SK-N-SH (cell line): ENCODE data around the gene MC2R. TPM values are rescaled to one million over a fixed set of nuclear protein-coding genes. Genes with fewer than 3 reads are reported as not detected.

ENCODE experiments used
- CTCF ChIA-PET: fragments of 300-600, 350-600 bp; formaldehyde crosslinking; extraction: SDS; loops from one replicate; lab custom pipeline; 2021; lab: Yijun Ruan, JAX
- POLR2A ChIA-PET: fragments of 350-600 bp; sonication (Branson Sonifier 250); formaldehyde crosslinking; extraction: SDS; loops from one replicate; lab custom pipeline; 2020; ENCODE audit warnings: antibody characterized with exemption, inconsistent platforms; lab: Yijun Ruan, JAX
- DNase-seq: peaks from one replicate; pipeline ENCODE4 v3.0.0; 2012
- H2AFZ ChIP-seq: fragments of 200-600 bp; sonication (generic); 2 replicates; pipeline ENCODE4 v1.8.1; 2016; ENCODE audit warnings: antibody characterized with exemption, mild to moderate bottlenecking, low read depth
- H3F3A ChIP-seq: fragments of 200-600 bp; sonication (generic); replicated peaks from 2 replicates; pipeline ENCODE3; 2016; ENCODE audit warnings: antibody characterized with exemption, mild to moderate bottlenecking; ENCODE audit not compliant: insufficient read depth
- H3K27ac ChIP-seq, 2 experiments: fragments of 200-500 bp in 1 of 2; fragments of 200-600 bp in 1 of 2; sonication (Bioruptor generic) in 1 of 2; sonication (generic), shearing (Covaris generic) in 1 of 2; 2 replicates each; pipeline versions ENCODE4 v1.5.1 to v1.6.1; 2014 to 2016; ENCODE audit warnings: low read depth in 2 of 2, inconsistent platforms in 1 of 2, low read length in 1 of 2, mild to moderate bottlenecking in 1 of 2, mixed read lengths in 1 of 2
- H3K27me3 ChIP-seq: fragments of 200-600 bp; sonication (generic), shearing (Covaris generic); 2 replicates; pipeline ENCODE4 v1.6.1; 2016; ENCODE audit warnings: mixed run types; ENCODE audit not compliant: insufficient read depth
- H3K36me3 ChIP-seq, 2 experiments: fragments of 200-500 bp in 1 of 2; fragments of 200-600 bp in 1 of 2; sonication (Bioruptor generic) in 1 of 2; sonication (generic) in 1 of 2; replicated peaks in 1 of 2; 2 replicates each; pipeline versions ENCODE3 to v1.5.1; 2014 to 2016; ENCODE audit warnings: low read length in 1 of 2, mild to moderate bottlenecking in 1 of 2; ENCODE audit not compliant: insufficient read depth in 2 of 2, control insufficient read depth in 1 of 2
- H3K4me1 ChIP-seq, 2 experiments: fragments of 200-500 bp in 1 of 2; fragments of 200-600 bp in 1 of 2; sonication (Bioruptor generic) in 1 of 2; sonication (generic), shearing (Covaris generic) in 1 of 2; 2 replicates each; pipeline versions ENCODE4 v1.5.1 to v1.6.1; 2014 to 2016; ENCODE audit warnings: low read depth in 1 of 2, low read length in 1 of 2, mixed run types in 1 of 2; ENCODE audit not compliant: insufficient read depth in 2 of 2, control insufficient read depth in 1 of 2
- H3K4me2 ChIP-seq: fragments of 200-600 bp; sonication (generic), shearing (Covaris generic); 2 replicates; pipeline ENCODE4 v1.6.1; 2017; ENCODE audit warnings: mixed run types
- H3K4me3 ChIP-seq, 2 experiments: fragments of 200-500 bp in 1 of 2; fragments of 200-600 bp in 1 of 2; sonication (Bioruptor generic) in 1 of 2; sonication (generic), shearing (Covaris generic) in 1 of 2; 2 replicates each; pipeline versions ENCODE4 v1.5.1 to v1.8.1; 2014 to 2016; ENCODE audit warnings: low read depth in 2 of 2, inconsistent platforms in 1 of 2, low read length in 1 of 2, mild to moderate bottlenecking in 1 of 2, mixed read lengths in 1 of 2, moderate library complexity in 1 of 2
- H3K79me2 ChIP-seq: fragments of 200-600 bp; sonication (generic); 2 replicates; pipeline ENCODE4 v1.8.1; 2017; ENCODE audit warnings: mild to moderate bottlenecking; ENCODE audit not compliant: insufficient read depth
- H3K9ac ChIP-seq: fragments of 200-600 bp; sonication (generic); 2 replicates; pipeline ENCODE4 v1.6.1; 2017; ENCODE audit warnings: mixed run types
- H3K9me2 ChIP-seq: fragments of 200-600 bp; sonication (generic); 2 replicates; pipeline ENCODE4 v1.6.1; 2017; ENCODE audit warnings: mixed run types
- H3K9me3 ChIP-seq: fragments of 200-600 bp; sonication (generic); 2 replicates; pipeline ENCODE4 v1.6.1; 2017; ENCODE audit warnings: mixed run types, mild to moderate bottlenecking, moderate library complexity
- H4K20me1 ChIP-seq: fragments of 200-600 bp; sonication (generic); 2 replicates; pipeline ENCODE4 v1.6.1; 2017; ENCODE audit warnings: mild to moderate bottlenecking, mixed run types; ENCODE audit not compliant: insufficient read depth
- ELF1 ChIP-seq: IDR thresholded peaks from 2 replicates; pipeline ENCODE4 v1.4.0; 2012
- EZH2phosphoT487 ChIP-seq: fragments of 200-600 bp; sonication (generic); IDR thresholded peaks from 2 replicates; pipeline ENCODE4 v1.6.1; 2017; ENCODE audit warnings: low read depth, mixed run types, mild to moderate bottlenecking, antibody characterized with exemption, moderate library complexity, borderline replicate concordance
- FOXJ3 ChIP-seq: sonication (generic); formaldehyde crosslinking; IDR thresholded peaks from 2 replicates; pipeline ENCODE4 v1.5.1; 2020; ENCODE audit warnings: mild to moderate bottlenecking, missing genetic modification reagents
- FOXM1 ChIP-seq: IDR thresholded peaks from 2 replicates; pipeline ENCODE4 v1.4.0; 2012; ENCODE audit warnings: low read depth, mild to moderate bottlenecking
- GABPA ChIP-seq: IDR thresholded peaks from 2 replicates; pipeline ENCODE4 v1.4.0; 2012; ENCODE audit warnings: low read depth, mild to moderate bottlenecking
- IRF3 ChIP-seq: fragments of 150-350 bp; IDR thresholded peaks from 2 replicates; pipeline ENCODE4 v1.6.1; 2016; ENCODE audit warnings: mild to moderate bottlenecking, low read depth, low read length
- MXI1 ChIP-seq: IDR thresholded peaks from 2 replicates; pipeline ENCODE4 v1.6.1; 2012; ENCODE audit warnings: mild to moderate bottlenecking, low read depth, low read length, improper control_type of control experiment
- NRF1 ChIP-seq: IDR thresholded peaks from 2 replicates; pipeline ENCODE4 v1.6.1; 2012; ENCODE audit warnings: low read depth, mild to moderate bottlenecking, low read length
- REST ChIP-seq: IDR thresholded peaks from 2 replicates; pipeline ENCODE4 v1.6.1; 2012; ENCODE audit warnings: mild to moderate bottlenecking, low read depth, low read length, moderate library complexity
- RXRA ChIP-seq: IDR thresholded peaks from 2 replicates; pipeline ENCODE4 v1.4.0; 2012; ENCODE audit warnings: low read depth, mild to moderate bottlenecking, borderline replicate concordance
- SIN3A ChIP-seq: IDR thresholded peaks from 2 replicates; pipeline ENCODE4 v1.6.1; 2012; ENCODE audit warnings: low read depth, mild to moderate bottlenecking, low read length, moderate library complexity, borderline replicate concordance
- SMC3 ChIP-seq: IDR thresholded peaks from 2 replicates; pipeline ENCODE4 v1.6.1; 2012; ENCODE audit warnings: low read depth, low read length, improper control_type of control experiment
- TAF1 ChIP-seq: IDR thresholded peaks from 2 replicates; pipeline ENCODE4 v1.6.1; 2012; ENCODE audit warnings: low read depth, mild to moderate bottlenecking, low read length, moderate library complexity, borderline replicate concordance
- TCF12 ChIP-seq: IDR thresholded peaks from 2 replicates; pipeline ENCODE4 v1.4.0; 2012
- ZBTB33 ChIP-seq: IDR thresholded peaks from 2 replicates; pipeline ENCODE4 v1.4.0; 2012; ENCODE audit warnings: low read depth, borderline replicate concordance
- WGBS: methylation state at CpG from one replicate; pipeline ENCODE4 v1.1.6; 2017; ENCODE audit warnings: low lambda C conversion rate; 5-methylcytosine and 5-hydroxymethylcytosine counted together
- polyA plus RNA-seq, 3 experiments: library from polyadenylated mRNA; depleted of rRNA; stranded (reverse); fragments of >200 nt; gene quantifications; 2 replicates each; pipeline ENCODE4 v1.2.3, GENCODE V29; 2012

Gene MC2R
- polyA plus RNA-seq, 1 of the 3 experiments (the other 2 are of a cell fraction), result not detected

- TF ChIP-seq TCF12 (no peak), NRF1 (no peak), SIN3A (no peak), EZH2phosphoT487 (no peak), GABPA (no peak), RXRA (no peak), ZBTB33 (no peak), ELF1 (no peak)
- TF ChIP-seq, all 33 proteins: peak for 0
- no peaks in the 10 kb centered on the region for H3F3A ChIP-seq
- DNase-seq, result no peak
- no peaks in the 10 kb centered on the region for H3K36me3 ChIP-seq
- no peaks in the 10 kb centered on the region for H3K4me1 ChIP-seq
- no peak overlapping the region for H3K4me3 ChIP-seq
- peaks cover 9% of the 10 kb centered on the region; the same call in 1 of the 2 replicates for H3K27me3 ChIP-seq
- H3K79me2 ChIP-seq, result no peaks in the 10 kb centered on the region
- H3K27ac ChIP-seq, result no peak overlapping the region
- WGBS, result 25% methylated on average over 13 of the region's 14 CpGs
- ChIA-PET CTCF (no interaction called here), POLR2A (no interaction called here)
- no peaks in the 10 kb centered on the region for H4K20me1 ChIP-seq
- no peak overlapping the region for H3K4me2 ChIP-seq
- H3K9me2 ChIP-seq, result no peaks in the 10 kb centered on the region
- H3K9me3 ChIP-seq, result no peaks in the 10 kb centered on the region
- H2AFZ ChIP-seq, result no peak overlapping the region
- H3K9ac ChIP-seq, result no peak overlapping the region
These were observed 30.3 kb downstream of the MC2R start for GRCh38 chr18:13885009-13885408.

DNA sequence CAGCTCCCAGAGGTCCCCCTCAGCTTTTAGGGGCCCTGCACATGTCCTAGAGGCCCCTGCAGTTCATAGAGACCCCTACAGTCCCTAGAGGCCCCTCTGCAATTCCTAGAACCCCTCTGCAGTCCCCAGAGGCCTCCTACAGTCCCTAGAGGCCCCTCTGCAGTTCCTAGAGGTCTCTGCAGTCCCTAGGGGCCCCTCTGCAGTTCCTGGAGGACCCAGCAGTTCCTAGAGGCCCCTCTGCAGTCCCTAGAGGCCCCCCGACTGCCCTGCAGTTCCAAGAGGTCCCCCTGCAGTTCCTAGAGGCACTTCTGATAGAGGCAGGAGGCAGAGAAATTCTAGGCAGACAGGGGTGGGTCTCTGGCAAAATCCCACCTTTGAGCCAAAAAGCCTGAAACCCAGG is 35.4 kb downstream of the MC2R start:
- Histone ChIP-seq H3K27me3 (peaks cover 13% of the 10 kb centered on the region; the same call in 1 of the 2 replicates), H3K9ac (no peak overlapping the region), H2AFZ (no peak overlapping the region), H3K9me3 (no peaks in the 10 kb centered on the region), H3F3A (no peaks in the 10 kb centered on the region), H3K4me3 (no peak overlapping the region), H3K4me2 (no peak overlapping the region)
- 0% methylated on average over 1 of the region's 1 CpG for WGBS
- POLR2A ChIA-PET, result no interaction called here
- TF ChIP-seq FOXJ3 (CRISPR knock-in tag) (no peak), FOXM1 (no peak), TAF1 (no peak), TCF12 (no peak), REST (no peak), SIN3A (no peak), GABPA (no peak), MXI1 (no peak), EZH2phosphoT487 (no peak), IRF3 (no peak), SMC3 (no peak), RXRA (no peak)
- TF ChIP-seq, all 33 proteins: peak for 0
- CTCF ChIA-PET, result no interaction called here
- H3K27ac ChIP-seq, result no peak overlapping the region
- no peaks in the 10 kb centered on the region for H4K20me1 ChIP-seq
- H3K36me3 ChIP-seq, result no peaks in the 10 kb centered on the region
- no peaks in the 10 kb centered on the region for H3K9me2 ChIP-seq
- no peaks in the 10 kb centered on the region for H3K79me2 ChIP-seq
- DNase-seq, result no peak
- H3K4me1 ChIP-seq, result no peaks in the 10 kb centered on the region
